A673 (cell line): ENCODE measurements around the gene CHRNB4.

Experiments used
- CTCF ChIP-seq: fragments of 300-800, 200-600 bp; sonication (generic); conservative IDR thresholded peaks from 2 replicates; pipeline ENCODE4 v1.5.1; 2017; ENCODE audit warnings: low read depth, mild to moderate bottlenecking, antibody characterized with exemption, low read length, moderate library complexity, mixed read lengths
- EZH2 ChIP-seq: fragments of 200-600 bp; sonication (generic); IDR thresholded peaks from 2 replicates; pipeline ENCODE4 v1.6.1; 2017; ENCODE audit warnings: borderline replicate concordance, low read depth, mild to moderate bottlenecking, mixed read lengths, antibody characterized with exemption, low read length; ENCODE audit not compliant: poor library complexity, severe bottlenecking

DNA sequence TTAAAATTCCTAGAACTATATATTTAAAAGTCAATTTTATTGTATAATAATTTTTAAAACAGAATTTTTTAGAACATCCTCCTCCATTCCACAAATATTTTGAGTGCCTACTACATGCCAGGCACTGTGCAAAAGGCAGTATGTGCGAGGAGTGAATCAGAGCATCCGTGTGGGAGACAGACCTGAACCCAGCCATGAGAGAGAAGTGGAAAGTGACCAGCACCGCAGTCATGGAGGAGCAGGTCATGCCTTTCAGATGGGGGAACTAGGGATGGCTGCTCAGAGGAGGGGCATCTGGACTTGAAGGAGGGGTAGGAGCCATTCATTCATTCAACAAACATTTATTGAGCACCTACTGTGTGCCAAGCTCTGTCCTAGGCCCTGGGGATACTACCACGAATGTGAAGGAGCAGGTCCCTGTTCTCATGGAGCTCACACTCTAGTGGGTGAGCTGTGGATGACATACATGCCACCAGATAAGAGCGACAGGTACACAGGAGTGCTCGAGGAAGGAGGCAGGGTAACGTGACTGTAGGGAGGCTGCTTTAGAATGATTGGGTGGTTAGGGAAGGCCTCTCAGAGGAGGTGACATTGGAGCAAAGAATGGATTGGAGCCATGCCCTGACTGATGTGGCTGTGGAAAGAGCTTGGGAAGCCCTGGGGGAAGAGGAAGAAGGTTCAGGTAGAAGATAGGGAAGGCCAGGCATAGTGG lies 17.1 kb downstream of the CHRNB4 start:
- TF ChIP-seq CTCF (no peak), EZH2 (no peak)
